Esophagus mucosa (tissue), 1 donor: ENCODE measurements around the gene PKD2. TPM values are rescaled to one million over a fixed set of nuclear protein-coding genes. Genes with fewer than 3 reads are reported as not detected.

Experiments used
- ATAC-seq: fragments of 200-7000 bp; cut with Tn5 transposase; one replicate; pipeline ENCODE4 v1.9.1; 2020
- total RNA-seq: library from RNA; stranded (reverse); gene quantifications from one replicate; pipeline ENCODE4 v1.2.4, GENCODE V29; 2023
- donor health status: DM: yes; HTN: yes; CAD: no.

The PKD2 gene
- 7.5 TPM for total RNA-seq

DNA sequence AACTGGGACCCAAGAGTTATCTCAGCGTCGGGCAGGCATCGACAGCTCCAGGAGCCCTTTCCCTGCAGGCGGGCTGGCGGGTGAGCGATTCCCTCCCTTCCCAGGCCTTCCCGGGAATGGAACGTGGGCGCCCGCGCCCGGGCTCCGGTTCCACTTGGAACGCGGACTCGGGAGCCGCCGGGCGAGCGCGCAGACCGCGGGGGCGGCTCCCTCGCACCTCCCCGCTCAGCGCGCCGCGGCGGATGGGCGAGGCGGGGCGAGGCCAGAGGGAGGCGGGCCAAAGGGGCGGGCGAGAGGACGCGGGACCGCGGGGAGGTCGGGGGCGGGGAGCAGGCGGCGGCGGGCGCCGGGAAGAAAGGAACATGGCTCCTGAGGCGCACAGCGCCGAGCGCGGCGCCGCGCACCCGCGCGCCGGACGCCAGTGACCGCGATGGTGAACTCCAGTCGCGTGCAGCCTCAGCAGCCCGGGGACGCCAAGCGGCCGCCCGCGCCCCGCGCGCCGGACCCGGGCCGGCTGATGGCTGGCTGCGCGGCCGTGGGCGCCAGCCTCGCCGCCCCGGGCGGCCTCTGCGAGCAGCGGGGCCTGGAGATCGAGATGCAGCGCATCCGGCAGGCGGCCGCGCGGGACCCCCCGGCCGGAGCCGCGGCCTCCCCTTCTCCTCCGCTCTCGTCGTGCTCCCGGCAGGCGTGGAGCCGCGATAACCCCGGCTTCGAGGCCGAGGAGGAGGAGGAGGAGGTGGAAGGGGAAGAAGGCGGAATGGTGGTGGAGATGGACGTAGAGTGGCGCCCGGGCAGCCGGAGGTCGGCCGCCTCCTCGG is at the start of gene PKD2:
Gene PKD2 (plus strand): TSS at position 332 of the 818 bp plus-strand sequence. CDS start 99 bp downstream, at position 431.
- peak; percentile 96 for ATAC-seq

- no peak for ATAC-seq
These were observed 45.4 kb upstream of the PKD2 start for GRCh38 chr4:87961993-87962392.

DNA sequence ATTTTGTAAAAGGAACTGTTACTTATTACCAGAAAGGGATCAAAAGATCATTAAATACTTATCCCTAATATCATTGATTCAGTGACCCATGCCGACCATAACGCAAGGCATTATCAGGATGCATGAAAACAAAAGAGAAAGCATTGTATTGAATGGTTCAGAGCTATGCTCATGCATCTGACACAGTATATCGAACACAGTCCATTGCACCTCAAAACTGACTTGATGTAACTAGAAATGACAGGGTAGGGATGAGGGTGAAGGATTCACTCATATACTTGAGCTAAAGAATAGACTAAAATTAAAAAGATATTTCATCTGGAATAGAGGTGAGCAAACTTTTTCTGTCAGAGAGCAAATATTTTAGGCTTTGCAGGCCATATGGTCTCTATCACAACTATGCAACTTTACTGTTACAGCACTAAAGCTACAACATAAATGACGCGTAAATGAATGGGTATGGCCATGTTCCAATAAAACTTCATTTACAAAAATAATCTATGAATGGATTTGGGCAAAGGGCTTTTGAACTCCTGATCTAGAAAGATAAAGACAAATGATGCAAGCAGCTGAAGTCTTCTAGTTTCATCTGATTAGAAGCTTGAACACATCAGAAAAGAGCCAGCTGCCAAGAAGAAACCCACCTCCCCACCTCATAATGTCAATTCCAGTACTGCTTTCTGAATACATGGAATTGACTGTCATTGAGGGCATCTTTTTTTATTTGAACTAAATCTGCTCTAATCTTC is 44.9 kb upstream of the PKD2 start:
- ATAC-seq = no peak

GRCh38 chr4:87965501-87965975 is 41.9 kb upstream of the PKD2 start:
- peak; percentile 8 for ATAC-seq

GRCh38 chr4:87966095-87966496 is 41.3 kb upstream of the PKD2 start:
- ATAC-seq = peak; percentile 23

GRCh38 chr4:87967193-87967592 is 40.2 kb upstream of the PKD2 start:
- no peak for ATAC-seq

DNA sequence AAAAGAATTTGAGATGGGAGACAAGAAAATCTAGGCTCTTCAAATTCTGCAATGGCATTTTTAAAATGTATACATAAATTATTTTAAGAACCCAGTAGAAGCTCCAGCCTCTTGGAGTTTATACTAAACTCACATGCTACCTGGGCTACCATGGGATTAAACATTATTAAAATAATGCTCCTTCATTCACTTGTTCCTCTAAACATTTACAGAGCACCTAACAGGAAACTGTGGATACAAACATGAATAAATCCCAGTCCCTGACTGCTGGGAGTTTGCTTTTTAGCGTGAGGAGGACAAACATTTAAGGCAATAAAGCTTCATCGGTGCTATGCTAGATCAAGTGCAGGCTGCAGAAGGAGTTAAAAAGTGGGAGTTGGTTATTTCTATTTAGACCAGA is 37.3 kb upstream of the PKD2 start:
- ATAC-seq = no peak

- ATAC-seq = no peak
These were observed 35.6 kb upstream of the PKD2 start for GRCh38 chr4:87971866-87972265.

DNA sequence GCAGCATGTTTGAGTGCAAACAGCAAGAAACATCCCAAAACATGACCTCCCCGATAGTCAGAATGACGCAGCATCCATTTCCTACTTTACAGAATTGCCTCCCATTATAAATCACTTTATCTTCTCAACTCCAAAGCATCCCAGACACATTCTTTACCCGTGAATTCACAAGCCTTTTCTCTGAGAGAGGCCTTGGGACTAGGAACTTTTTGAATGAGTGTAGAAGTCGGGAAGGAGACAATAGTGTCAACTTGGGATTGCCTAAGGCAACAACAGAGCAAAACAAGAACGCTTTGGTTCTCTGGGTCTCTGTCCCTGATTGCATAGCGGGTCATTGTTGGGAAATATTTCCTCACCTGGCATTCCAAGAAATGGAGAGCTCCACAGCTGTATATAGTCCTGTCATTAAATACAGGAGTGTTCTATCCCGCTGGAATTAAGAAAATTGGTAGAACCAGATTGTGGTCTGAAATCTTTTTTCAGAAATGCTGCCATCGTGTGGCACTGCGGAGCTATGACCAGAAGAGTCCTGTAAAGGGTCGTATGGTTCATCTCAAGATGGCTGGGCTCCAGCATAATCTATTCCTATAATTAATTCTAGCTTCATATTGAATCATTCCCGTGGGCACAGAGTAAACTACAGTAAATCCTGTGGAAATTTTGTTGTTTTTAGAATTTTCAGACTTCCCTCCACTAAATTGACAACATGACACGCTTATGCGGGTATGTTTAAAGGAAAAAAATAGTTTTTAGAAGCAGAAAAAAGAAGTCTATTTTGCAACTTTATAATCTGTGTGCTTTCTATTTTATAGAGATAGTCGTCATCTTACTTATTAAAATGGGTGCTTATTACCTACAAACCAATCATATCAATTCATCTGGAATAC is 33.9 kb upstream of the PKD2 start:
- ATAC-seq = peak; percentile 55

- ATAC-seq = no peak
These were observed 32.5 kb upstream of the PKD2 start for GRCh38 chr4:87974856-87975462.

- no peak for ATAC-seq
These were observed 32.0 kb upstream of the PKD2 start, which contains the start of gene SPP1 for GRCh38 chr4:87975466-87975865. TSS of gene SPP1 (plus strand) at chr4:87975714. CDS start at chr4:87976896, 1,182 bp downstream.

- ATAC-seq = no peak
These were observed 29.7 kb upstream of the PKD2 start for GRCh38 chr4:87977521-87978278.

- ATAC-seq = no peak
These were observed 28.8 kb upstream of the PKD2 start for GRCh38 chr4:87978681-87979080.

DNA sequence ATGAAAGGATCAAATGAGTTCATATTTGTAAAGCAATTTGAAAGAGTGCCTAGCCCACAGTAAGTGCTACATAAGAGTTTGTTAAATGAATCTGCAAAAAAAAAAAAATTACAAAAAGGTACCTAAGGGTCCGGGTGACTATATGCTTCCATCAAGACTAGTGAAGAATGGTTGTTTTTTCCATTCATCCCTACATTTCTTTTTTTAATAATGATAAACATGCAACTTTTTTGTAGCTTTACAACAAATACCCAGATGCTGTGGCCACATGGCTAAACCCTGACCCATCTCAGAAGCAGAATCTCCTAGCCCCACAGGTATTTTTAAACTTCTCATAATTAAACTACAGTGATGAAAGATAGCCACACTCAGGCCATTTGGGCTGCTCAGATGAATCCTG is 27.6 kb upstream of the PKD2 start:
- no peak for ATAC-seq

- no peak for ATAC-seq
These were observed 25.9 kb upstream of the PKD2 start for GRCh38 chr4:87981486-87981885.

- no peak for ATAC-seq
These were observed 25.4 kb upstream of the PKD2 start for GRCh38 chr4:87982036-87982435.

DNA sequence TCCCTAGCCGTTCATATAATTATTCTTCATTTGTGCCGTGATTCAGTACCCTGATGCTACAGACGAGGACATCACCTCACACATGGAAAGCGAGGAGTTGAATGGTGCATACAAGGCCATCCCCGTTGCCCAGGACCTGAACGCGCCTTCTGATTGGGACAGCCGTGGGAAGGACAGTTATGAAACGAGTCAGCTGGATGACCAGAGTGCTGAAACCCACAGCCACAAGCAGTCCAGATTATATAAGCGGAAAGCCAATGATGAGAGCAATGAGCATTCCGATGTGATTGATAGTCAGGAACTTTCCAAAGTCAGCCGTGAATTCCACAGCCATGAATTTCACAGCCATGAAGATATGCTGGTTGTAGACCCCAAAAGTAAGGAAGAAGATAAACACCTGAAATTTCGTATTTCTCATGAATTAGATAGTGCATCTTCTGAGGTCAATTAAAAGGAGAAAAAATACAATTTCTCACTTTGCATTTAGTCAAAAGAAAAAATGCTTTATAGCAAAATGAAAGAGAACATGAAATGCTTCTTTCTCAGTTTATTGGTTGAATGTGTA is 24.9 kb upstream of the PKD2 start:
- no peak for ATAC-seq

- no peak for ATAC-seq
These were observed 23.4 kb upstream of the PKD2 start for GRCh38 chr4:87983996-87984395.

DNA sequence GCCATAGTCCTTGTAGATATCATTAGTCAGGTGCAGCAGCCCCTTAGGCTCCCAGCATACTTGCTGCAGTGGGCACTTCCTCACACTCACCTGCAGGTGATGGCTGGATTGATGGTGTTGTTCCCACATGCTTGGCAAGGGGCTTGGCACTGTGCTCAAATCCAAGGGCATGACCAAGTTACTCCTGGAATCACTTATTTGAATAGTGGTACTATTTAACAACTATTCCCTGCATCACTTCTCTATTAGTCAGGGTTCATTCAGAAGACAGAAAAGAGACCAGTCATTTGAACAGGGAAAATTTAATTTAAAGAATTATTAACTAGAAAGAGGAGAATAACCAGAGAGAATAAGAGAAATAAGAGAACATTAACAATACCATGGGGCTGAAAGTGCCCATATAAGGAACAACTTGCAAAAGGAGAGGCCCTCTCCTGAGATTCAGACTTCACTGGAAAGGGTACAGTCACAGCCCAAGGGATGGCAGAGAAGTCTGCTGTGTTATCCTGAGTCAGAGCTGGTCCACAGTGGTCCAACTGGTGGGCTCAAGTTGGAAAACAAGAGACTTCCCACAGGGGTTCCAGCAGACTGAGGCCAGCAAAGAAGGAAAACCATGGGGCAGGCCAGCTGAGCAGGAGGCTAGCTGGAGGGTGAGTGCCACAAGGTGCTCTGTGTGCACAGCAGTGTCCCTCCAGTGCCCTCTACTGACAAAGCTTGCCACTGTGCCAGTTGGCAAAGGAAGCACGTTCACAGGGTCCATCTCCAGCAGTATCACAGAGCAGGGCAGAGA is 22.1 kb upstream of the PKD2 start:
- ATAC-seq = peak; percentile 62

DNA sequence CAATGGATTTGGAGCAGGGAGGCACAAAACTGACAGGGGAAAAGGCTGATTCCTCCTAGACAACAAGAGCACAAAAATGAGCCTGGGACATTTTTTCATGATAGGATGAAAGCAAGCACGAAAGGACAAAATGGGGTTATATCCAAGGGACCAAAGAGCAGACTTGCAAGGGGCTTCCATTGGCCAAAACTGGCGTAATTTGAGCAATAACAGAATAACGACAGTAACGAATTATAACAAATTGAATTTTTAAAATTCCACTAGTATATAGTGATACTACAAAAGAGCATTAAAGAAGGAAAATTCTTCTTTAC is 21.6 kb upstream of the PKD2 start:
- no peak for ATAC-seq
